Right lobe of liver (tissue), 6 donors: ENCODE results near the gene SV2C. TPM values are rescaled to one million over a fixed set of nuclear protein-coding genes. Genes with fewer than 3 reads are reported as not detected.
A peak's percentile ranks its signal among the peaks of the same experiment; 100 is the strongest.

Experiments
- ATAC-seq, 4 donors: fragments of 200-7000 bp; cut with Tn5 transposase; one replicate each; pipeline ENCODE4 v1.9.1; 2020; ENCODE audit warnings: mild to moderate bottlenecking in 4 of 4, moderate library complexity in 4 of 4
- DNase-seq, 3 donors: peaks; one replicate each; pipeline ENCODE4 v3.0.0-alpha.2; 2020
- H3K27ac ChIP-seq, 3 donors: fragments of 200-600 bp; one replicate each; pipeline ENCODE4 v1.8.0; 2022
- H3K27me3 ChIP-seq, 2 donors: fragments of 200-600 bp; one replicate each; pipeline ENCODE4 v1.8.0; 2022
- H3K36me3 ChIP-seq, 4 donors: fragments of 200-600 bp; sonication (generic) in 1 of 4; one replicate each; pipeline versions ENCODE4 v1.5.1 to v1.8.0; 2017 to 2022; ENCODE audit warnings: control low read depth in 1 of 4
- H3K4me1 ChIP-seq, 4 donors: fragments of 200-600 bp; sonication (generic) in 1 of 4; one replicate each; pipeline versions ENCODE4 v1.5.1 to v1.8.0; 2017 to 2022; ENCODE audit warnings: control low read depth in 1 of 4
- H3K4me3 ChIP-seq, 3 donors: fragments of 200-600 bp; one replicate each; pipeline ENCODE4 v1.8.0; 2022
- H3K9me3 ChIP-seq, 4 donors: fragments of 200-600 bp; sonication (generic) in 1 of 4; one replicate each; pipeline versions ENCODE4 v1.5.1 to v1.8.0; 2017 to 2022; ENCODE audit warnings: control low read depth in 1 of 4
- CTCF ChIP-seq, 4 donors: fragments of 200-600 bp in 3 of 4; fragments of 450-650 bp in 1 of 4; IDR thresholded peaks; one replicate each; pipeline versions ENCODE4 v1.5.1 to v1.8.0; 2016 to 2022; ENCODE audit warnings: antibody characterized with exemption in 4 of 4, mild to moderate bottlenecking in 2 of 4
- POLR2A ChIP-seq: fragments of 450-650 bp; IDR thresholded peaks from one replicate; pipeline ENCODE4 v1.6.1; 2017; ENCODE audit warnings: antibody characterized with exemption, mild to moderate bottlenecking
- WGBS: methylation state at CpG from one replicate; pipeline ENCODE4 v1.1.6; 2018; ENCODE audit warnings: low coverage, low lambda C conversion rate; ENCODE audit not compliant: insufficient coverage; ENCODE audit errors: missing lambda C conversion rate; 5-methylcytosine and 5-hydroxymethylcytosine counted together
- intact Hi-C, 2 donors: fragments of 100-400 bp; cut with DNase I; formaldehyde crosslinking; loops; one replicate each; pipeline versions ENCODE4 v1.11.2 to v1.14.1; 2022
- total RNA-seq, 6 experiments: library from RNA; depleted of rRNA in 2 of 6; stranded (reverse); fragments of >200 nt in 2 of 6; fragmentation: NEBNext Ultra II Directional in 3 of 6; extraction: Animal tissue kit (Norgen Biotek cat#: 25700) in 3 of 6; gene quantifications; one replicate each; pipeline versions ENCODE4 v1.1.0 to v1.2.4, GENCODE V29; 2016 to 2023
- donor health status: DM: no; HTN: yes; CAD: no.
- donor health status: DM: no; HTN: no; CAD: no.
- donor health status: DM: no; HTN: no; CAD: no.
- donor health status: DM: no; HTN: yes; CAD: no.
- donor health status: DM: no; HTN: yes; CAD: no.

The SV2C gene
- total RNA-seq, 6 experiments from 2014 or later: under 0.01 to 0.05 (median 0.01) TPM; not detected in 2

GRCh38 chr5:76256116-76256889 is 173.1 kb downstream of the SV2C start:
- no peaks in the 10 kb centered on the region for H3K36me3 ChIP-seq
- H3K27ac ChIP-seq: no peak overlapping the region
- TF ChIP-seq POLR2A (no peak), CTCF (IDR thresholded peaks at IDR 0.05) (peak; percentile 65 to 78 (median 72))
- no peaks in the 10 kb centered on the region for H3K27me3 ChIP-seq
- intact Hi-C loops: no loop called here
- no peak overlapping the region for H3K4me3 ChIP-seq
- H3K4me1 ChIP-seq: no peaks in the 10 kb centered on the region
- ATAC-seq (peak; percentile 99 to 100 (median 100)), DNase-seq (peak; percentile 49 to 67 (median 58))
- no peaks in the 10 kb centered on the region for H3K9me3 ChIP-seq
- WGBS: 26% methylated on average over 6 of the region's 8 CpGs

- DNase-seq: no peak
- Histone ChIP-seq H3K27ac (no peak overlapping the region), H3K4me1 (no peaks in the 10 kb centered on the region), H3K27me3 (no peaks in the 10 kb centered on the region), H3K36me3 (no peaks in the 10 kb centered on the region), H3K4me3 (no peak overlapping the region), H3K9me3 (no peaks in the 10 kb centered on the region)
- peak in 1 of 4 donors; percentile 16 for ATAC-seq
- no peak for TF ChIP-seq CTCF (IDR thresholded peaks at IDR 0.05)
- TF ChIP-seq POLR2A: no peak
- WGBS: 83% methylated on average over 6 of the region's 6 CpGs
- intact Hi-C loops: no loop called here
Observed at GRCh38 chr5:76257225-76257833, 174.1 kb downstream of the SV2C start.

- WGBS: 75% methylated on average over 1 of the region's 3 CpGs
- no peaks in the 10 kb centered on the region for H3K9me3 ChIP-seq
- no peaks in the 10 kb centered on the region for H3K36me3 ChIP-seq
- intact Hi-C loops: no loop called here
- no peaks in the 10 kb centered on the region for H3K27me3 ChIP-seq
- H3K4me1 ChIP-seq: no peaks in the 10 kb centered on the region
- DNase-seq (no peak), ATAC-seq (no peak)
- no peak for TF ChIP-seq CTCF (IDR thresholded peaks at IDR 0.05)
- no peak for TF ChIP-seq POLR2A
- no peak overlapping the region for H3K4me3 ChIP-seq
- no peak overlapping the region for H3K27ac ChIP-seq
Observed at GRCh38 chr5:76257897-76258296, 174.7 kb downstream of the SV2C start.

- no peak for TF ChIP-seq CTCF (IDR thresholded peaks at IDR 0.05)
- TF ChIP-seq POLR2A: no peak
- intact Hi-C loops: no loop called here
- H3K27ac ChIP-seq: no peak overlapping the region
- H3K4me3 ChIP-seq: no peak overlapping the region
- ATAC-seq: no peak
- no peak for DNase-seq
- WGBS: 18% methylated on average over 2 of the region's 5 CpGs
- H3K4me1 ChIP-seq: peaks cover 0 to 5% (median 0%) of the 10 kb centered on the region in 4 donors
- no peaks in the 10 kb centered on the region for H3K9me3 ChIP-seq
- no peaks in the 10 kb centered on the region for H3K27me3 ChIP-seq
- no peaks in the 10 kb centered on the region for H3K36me3 ChIP-seq
Observed at GRCh38 chr5:76264681-76265080, 181.5 kb downstream of the SV2C start.
